ENCODE measurements around the gene PDS5A.
"Not testable (repeated sequence)": the region's sequence is repeated elsewhere in the genome, so short reads cannot be mapped to it uniquely, and the experiment has no call there.

Gene PDS5A

DNA sequence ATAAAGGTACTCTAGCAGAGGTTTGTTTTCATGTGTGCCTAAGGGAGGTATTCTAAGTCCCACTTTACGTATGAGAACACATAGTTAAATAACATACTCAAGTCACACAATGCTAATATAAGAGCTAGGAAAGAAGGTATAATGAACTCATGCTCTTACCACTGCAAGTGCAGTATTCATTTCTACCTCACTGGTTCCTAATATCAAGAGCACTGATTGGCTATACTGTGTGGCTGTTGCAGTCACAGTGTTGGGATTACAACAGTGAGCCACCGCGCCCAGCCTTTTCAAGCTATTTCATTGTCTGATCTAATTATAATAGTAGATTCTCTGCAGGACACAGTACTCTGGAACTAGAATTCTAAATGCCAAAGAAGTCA lies 84.0 kb downstream of the PDS5A start:
- no peak for DNase-seq

DNA sequence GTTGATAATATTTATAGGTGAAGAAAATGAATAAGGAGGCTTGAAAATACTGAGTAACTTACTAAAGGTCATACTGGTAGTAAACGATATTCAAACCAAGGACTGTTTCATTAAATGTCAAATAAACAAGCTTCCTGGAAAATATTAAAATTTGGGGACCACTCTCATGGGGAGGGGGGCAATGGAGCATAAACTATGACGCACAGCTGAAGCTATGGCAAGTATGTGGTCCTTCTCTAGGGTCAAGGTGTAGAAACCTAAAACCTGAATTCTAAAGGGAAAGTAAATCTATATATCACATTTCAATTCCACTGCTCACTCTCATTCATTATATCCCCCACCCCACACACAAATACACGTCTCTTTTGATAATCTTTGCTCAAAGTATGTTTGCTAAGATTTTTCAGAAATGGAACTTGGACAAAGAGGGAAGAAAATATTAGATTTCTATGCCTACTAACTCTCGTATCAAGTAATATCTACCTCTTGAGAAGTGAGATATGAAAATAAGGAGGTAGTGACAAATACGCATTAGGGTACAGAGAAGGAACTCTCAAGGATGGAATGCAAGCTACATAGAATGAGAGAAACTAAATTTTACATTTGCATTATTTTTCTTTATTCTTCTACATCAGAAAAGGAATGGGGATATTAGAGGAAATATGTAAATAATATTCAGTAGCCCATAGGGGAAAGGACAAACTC lies 84.6 kb downstream of the PDS5A start:
- no peak for DNase-seq

- no peak for DNase-seq
These were observed 88.5 kb downstream of the PDS5A start for GRCh38 chr4:39889226-39889625.

GRCh38 chr4:39888541-39888940 lies 89.2 kb downstream of the PDS5A start:
- no peak for DNase-seq

- no peak for DNase-seq
These were observed 94.1 kb downstream of the PDS5A start for GRCh38 chr4:39883646-39884045.

- DNase-seq: no peak
These were observed 95.9 kb downstream of the PDS5A start for GRCh38 chr4:39881789-39882188.

DNA sequence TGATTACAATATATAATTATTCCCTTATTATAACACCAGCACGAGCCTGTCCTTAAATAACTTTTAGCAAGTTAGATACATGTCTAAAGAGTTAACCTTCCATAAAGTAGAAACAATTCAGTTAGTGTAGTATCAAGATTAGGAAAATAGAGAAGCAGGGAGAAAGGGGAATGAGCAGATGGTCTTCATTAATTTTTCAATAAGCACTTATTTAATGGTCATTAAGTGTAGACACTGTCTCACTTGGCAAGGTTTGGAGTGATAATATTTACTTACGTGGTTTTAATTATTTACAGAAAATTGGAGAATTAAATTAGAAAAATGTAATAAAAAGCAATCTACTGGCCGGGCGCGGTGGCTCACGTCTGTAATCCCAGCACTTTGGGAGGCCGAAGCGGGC lies 99.7 kb downstream of the PDS5A start:
- no peak for DNase-seq

DNA sequence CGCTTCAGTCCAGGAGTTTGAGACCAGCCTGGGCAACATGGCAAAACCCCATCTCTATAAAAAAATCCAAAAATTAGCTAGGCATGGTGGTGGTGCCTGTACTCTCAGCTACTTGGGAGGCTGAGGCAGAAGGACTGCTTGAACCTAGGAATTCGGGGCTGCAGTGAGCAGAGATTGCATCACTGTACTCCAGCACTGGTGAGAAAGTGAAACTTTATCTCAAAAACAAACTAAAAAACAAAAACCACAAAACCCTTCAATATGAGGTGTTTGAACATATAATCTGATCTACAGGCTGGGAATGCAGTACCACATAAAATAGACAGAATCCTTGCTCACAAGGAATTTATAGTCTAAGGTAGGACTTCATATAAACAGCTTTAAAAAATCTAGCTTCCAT lies 103.9 kb downstream of the PDS5A start:
- no peak for DNase-seq

DNA sequence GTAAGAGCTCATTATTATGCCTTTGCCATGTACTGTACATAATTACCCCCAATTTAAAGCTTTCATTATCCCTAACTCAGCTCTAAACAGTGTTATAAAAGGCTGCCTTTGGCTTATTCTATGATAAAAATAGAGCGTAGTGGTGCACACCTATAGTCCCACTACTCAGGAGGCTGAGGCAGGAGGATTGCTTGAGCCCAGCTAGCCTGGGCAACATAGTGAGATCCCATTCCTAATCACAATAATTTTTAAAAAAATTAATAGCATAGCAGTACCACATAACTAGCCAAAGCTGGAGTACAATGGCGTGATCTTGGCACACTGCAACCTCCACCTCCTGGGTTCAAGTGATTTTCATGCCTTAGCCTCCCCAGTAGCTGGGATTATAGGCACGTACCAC lies 112.4 kb downstream of the PDS5A start:
- no peak for DNase-seq

DNA sequence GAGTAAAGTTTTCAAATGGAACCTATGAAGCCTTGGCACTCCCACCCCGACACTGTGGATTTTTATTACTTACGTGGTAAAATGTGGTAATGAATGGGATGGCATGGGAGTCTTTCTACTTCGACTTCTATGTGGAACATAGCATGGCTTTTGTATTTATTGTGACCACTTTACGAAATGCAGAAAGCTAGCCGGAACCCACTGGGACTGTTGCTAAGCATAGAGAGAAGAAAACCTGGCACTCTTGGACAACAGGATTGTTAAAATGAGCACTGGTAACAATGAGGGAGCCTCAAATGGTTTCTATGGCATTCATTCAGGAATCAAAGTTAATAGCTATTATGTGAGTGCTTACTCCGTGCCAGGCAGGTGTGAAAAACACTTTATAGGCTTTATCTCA lies 113.3 kb downstream of the PDS5A start:
- DNase-seq: no peak

DNA sequence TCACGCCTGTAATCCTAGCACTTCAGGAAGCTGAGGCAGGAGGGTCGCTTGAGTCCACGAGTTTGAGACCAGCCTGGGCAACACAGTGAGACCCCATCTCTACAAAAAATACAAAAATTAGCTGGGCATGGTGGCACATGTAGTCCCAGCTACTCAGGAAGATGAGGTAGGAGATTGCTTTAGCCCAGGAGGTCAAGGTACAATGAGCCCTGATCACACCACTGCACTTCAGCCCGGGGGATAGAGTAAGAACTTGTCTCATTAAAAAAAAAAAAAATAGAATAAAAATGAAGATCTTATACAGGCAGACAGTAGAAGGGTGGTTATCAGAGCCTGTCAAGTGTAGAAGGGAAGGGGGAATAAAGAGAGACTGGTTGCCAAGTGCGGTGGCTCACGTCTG lies 116.9 kb downstream of the PDS5A start:
- DNase-seq: no peak

DNA sequence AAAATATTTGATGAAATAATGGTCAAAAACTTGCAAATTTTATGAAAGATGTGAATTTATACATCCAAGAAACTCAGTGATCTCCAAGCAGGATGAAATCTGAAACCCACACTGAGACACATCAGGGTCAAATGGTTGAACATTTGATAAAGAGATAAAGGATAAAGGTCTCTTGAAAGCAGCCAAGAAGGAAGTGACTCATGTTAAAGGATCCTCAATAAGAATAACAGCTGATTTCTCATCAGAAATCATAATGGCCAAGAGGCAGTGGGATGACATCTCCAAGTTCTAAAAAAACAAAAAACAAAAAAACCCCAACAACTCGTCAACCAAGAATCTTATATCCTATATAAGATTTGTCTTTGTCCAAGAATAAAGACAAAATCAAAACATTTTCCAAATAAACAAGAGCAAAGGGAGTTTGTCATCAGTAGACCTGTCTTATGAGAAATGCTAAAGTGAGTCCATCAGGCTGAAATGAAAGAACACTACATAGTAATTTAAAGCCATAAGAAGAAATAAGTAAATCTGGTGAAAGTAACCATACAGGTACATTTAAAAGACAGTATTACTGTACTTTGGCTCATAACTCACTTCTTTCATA lies 121.7 kb downstream of the PDS5A start:
- no peak for DNase-seq

DNA sequence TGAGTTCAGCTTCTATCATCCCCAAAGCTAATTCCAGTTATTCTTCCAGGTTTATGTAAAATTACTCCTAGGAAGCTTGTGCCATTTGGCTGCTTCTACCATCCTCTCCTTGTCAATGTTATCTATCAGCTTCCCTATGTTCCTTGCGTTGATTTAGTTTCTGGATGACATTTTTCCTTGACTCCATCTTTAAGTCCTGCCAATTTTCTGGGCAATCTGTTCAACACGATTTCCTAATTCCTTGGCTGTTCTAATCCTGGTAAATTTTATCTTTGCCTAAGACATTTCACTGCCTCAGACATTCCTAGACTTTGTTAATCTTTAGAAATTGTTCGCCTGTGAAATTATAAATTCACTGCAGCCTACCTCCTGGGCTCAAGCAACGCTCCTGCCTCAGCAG lies 125.1 kb downstream of the PDS5A start:
- no peak for DNase-seq

GRCh38 chr4:39850727-39851126 lies 127.0 kb downstream of the PDS5A start:
- DNase-seq: no peak

DNA sequence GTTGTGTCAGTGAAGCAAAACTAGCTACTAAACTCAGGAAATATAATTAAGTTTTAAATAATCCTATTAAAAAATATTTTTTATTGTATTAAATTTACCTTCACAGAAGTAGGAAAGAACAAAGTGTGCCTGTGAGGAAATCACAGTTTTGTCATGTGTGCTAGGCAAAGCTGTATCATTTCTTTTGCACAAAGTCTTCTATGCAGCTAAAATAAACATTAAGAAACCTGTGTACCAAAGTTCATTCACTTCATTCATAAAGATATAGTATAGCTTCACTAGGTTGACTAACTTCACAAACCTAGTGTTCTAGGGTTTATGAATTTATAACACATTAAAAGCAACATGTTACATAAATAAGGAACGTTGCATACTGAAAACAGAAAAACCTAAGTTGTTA lies 131.0 kb downstream of the PDS5A start:
- DNase-seq: no peak

DNA sequence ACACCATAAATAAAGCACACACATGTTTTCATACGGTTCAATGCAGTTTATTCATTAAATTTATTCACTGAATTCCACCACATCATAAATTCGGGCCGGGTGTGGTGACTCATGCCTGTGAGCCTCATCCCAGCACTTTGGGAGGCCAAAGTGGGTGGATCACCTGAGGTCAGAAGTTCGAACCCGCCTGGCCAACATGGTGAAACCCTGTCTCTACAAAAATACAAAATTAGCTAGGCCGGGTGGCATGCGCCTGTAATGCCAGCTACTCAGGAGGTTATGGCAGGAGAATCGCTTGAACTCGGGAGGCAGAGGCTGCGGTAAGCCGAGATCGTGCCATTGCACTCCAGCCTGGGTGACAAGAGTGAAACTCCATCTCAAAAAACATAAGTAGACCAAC lies 131.6 kb downstream of the PDS5A start:
- no peak for DNase-seq

- no peak for DNase-seq
These were observed 135.8 kb downstream of the PDS5A start for GRCh38 chr4:39841894-39842293.

DNA sequence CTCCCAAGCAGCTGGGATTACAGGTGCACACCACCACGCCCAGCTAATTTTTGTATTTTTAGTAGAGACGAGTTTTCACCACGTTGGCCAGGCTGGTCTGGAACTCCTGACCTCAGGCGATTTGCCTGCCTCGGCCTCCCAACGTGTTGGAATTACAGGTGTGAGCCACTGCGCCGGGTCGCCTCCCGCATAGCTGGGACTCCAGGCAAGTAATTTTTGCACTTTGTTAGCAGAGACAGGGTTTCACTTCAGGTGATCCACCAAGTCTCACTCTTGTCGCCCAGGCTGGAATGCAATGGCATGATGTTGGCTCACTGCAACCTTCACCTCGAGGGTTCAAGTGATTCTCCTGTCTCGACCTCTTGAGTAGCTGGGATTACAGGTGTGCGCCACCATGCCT lies 137.2 kb downstream of the PDS5A start:
- DNase-seq: not testable (repeated sequence)

GRCh38 chr4:39840027-39840426 lies 137.7 kb downstream of the PDS5A start:
- no peak for DNase-seq

DNA sequence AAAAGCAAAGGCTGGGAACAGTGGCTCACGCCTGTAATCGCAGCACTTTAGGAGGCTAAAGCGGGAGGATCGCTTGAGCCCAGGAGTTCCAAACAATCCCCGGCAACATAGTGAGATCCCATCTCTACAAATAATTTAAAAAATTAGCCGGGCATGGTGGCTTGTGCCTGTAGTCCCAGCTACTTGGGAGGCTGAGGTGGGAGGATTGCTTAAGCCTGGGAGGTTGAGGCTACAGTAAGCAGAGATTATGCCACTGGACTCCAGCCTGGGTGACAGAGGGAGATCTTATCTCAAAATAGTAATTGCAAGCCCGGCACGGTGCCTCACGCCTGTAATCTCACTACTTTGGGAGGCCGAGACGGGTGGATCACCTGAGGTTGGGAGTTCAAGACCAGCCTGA lies 139.3 kb downstream of the PDS5A start:
- DNase-seq: not testable (repeated sequence)

DNA sequence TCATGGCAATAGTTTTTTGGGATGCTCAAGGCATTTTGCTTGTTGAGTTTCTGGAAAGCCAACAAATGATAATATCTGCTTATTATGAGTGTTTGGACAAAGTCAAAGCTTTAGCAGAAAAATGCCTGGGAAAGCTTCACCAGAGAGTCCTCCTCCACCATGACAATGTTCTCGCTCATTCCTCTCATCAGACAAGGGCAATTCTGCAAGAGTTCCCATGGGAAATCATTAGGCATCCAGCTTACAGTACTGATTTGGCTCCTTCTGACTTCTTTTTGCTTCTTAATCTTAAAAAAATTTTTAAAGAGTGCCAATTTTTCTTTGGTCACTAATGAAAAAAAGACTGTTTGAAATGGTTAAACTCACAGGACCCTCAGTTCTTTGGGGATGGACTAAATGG lies 143.4 kb downstream of the PDS5A start:
- DNase-seq: no peak

- no peak for DNase-seq
These were observed 151.9 kb downstream of the PDS5A start for GRCh38 chr4:39825741-39826231.

GRCh38 chr4:39825090-39825489 lies 152.6 kb downstream of the PDS5A start:
- no peak for DNase-seq

- DNase-seq: no peak
These were observed 154.5 kb downstream of the PDS5A start for GRCh38 chr4:39823191-39823590.

DNA sequence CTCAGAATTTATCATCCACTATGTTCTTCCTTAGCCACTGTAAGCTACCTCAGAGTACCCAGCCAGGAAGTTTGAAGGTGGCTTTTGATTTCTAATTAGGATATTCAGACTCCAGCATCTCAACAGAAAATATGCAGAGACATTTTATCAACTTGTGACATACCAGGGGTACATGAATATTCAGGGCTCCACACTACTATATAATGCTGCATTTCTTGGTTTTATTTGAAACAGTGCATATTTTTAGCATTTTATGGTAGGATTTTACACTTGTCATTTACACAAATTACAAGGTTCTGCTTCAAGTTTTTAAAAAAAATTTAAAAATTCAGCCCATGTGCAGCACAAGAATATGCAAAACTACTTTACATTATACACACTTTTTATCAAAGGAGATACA lies 155.0 kb downstream of the PDS5A start:
- no peak for DNase-seq
